GM08714 (cell line): Measurements from ENCODE around the gene LEPR.

Experiments used
- H3K4me3 ChIP-seq: fragments of 200-500 bp; sonication (Bioruptor generic); 2 replicates; pipeline ENCODE4 v1.5.1; 2014; ENCODE audit warnings: mild to moderate bottlenecking, low read length, inconsistent platforms
- ZNF274 ChIP-seq: IDR thresholded peaks from 2 replicates; pipeline ENCODE4 v1.6.1; 2012; ENCODE audit warnings: mild to moderate bottlenecking, low read depth, low read length

Gene LEPR

DNA sequence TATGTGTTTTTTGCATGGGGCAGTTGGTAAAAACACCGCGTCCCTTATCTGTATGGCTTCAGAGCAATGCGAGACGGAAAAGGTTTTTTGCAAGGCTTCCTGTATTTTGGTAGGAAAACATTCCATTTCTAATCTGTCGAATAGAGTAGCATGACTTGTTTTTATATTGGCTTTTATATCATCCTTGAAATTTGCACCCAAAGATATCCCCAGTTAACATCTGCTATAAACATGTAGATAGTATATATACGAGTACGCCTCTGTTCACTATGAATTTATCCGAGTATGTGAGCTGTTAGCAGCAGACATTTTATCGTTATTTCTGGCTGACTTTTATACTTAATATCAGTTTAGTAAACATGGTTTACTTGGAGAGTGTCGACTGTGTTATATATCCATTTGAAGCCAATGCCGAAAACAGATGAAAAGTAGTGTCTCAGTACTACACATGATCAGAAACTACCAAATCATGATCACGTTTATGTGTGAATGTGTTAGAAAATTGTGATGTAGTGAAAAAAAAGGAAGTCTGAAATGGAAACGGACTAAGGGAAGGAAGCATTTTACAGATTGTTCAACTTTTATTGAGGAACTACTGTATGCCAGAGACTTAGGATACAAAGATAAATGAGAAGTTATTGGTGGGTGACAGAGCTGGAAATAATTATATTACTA lies 1.0 kb downstream of the LEPR start:
- no peak for TF ChIP-seq ZNF274
- peak overlapping the region; percentile 100 for H3K4me3 ChIP-seq

GRCh38 chr1:65422241-65423203 lies 2.1 kb downstream of the LEPR start:
- H3K4me3 ChIP-seq = no peak overlapping the region
- TF ChIP-seq ZNF274 = no peak

DNA sequence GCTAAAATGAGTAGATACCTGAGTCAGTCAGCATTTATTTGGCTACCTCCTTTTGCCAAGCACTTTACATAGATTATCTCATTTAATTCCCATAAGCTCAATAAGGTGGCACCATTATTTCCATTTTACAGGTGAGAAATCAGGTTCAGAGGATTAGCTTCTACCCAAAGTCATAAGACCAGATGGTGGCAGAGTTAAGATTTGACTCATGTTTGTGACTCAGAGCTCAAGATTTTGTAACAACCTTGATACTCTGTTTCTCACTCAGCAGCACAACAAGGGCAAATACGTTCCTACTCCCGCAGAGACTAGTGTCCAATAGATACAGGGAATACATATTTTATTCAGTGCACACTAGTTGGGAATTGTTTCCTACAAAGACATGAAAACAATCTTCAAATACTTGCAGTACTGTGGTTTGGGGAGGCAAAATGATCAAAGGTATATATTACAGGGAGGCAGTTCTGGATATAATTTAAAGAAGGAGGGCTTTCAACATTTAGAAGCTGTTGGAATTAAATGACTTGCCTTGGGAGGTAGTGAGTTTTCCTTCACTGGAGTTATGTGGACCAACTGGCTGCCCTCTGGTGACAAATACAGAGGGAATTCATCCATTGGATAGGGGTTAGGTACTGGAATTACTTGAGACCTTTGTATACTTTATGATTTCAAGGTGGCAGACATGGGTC lies 3.6 kb downstream of the LEPR start:
- no peak overlapping the region for H3K4me3 ChIP-seq

GRCh38 chr1:65424573-65424889 lies 4.1 kb downstream of the LEPR start:
- no peak overlapping the region for H3K4me3 ChIP-seq
- TF ChIP-seq ZNF274 = no peak

More for the DNA sequence above, 3.6 kb downstream of the LEPR start:
- TF ChIP-seq ZNF274 = no peak

GRCh38 chr1:65425006-65425405 lies 4.5 kb downstream of the LEPR start:
- H3K4me3 ChIP-seq = no peak overlapping the region
- no peak for TF ChIP-seq ZNF274

DNA sequence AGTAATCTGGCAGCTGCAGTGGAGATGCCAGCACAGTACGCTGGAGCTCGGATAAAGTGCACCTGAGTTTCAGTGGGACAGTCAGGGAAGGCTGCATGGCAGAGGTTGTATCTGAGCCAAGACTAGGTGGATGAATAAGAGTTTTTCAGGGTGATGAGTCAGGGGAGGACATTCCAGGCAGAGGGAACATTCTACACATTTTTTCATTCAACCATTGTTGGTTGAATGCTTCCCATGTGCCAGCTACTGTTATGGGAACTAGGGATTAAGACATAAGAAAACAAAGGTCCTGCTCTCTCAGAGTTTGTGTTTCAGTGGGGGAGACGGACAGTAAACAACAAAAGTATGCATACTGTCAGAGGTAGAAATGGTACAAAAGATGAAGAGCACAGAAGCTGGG lies 5.2 kb downstream of the LEPR start:
- H3K4me3 ChIP-seq = no peak overlapping the region
- no peak for TF ChIP-seq ZNF274

- no peak overlapping the region for H3K4me3 ChIP-seq
- TF ChIP-seq ZNF274 = no peak
Measured at GRCh38 chr1:65429078-65429477, 8.6 kb downstream of the LEPR start.

DNA sequence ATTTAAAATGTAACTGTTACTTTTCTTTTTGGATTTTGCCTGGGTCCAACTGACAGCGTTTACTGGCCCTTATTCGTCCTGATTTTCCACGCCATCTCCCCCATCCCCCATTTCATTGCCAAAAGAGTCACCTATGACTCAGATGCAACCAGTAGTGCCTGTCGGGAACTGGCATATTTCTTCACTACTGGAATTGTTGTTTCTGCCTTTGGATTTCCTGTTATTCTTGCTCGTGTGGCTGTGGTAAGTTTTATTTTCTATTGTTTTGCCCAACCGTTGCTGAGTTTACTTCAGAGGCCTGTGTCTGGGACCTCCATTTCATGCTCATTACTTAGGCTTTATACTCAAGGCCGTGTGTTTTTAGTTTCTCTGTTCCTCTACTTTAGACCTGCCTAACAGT lies 9.3 kb downstream of the LEPR start:
- no peak for TF ChIP-seq ZNF274
- H3K4me3 ChIP-seq = no peak overlapping the region

DNA sequence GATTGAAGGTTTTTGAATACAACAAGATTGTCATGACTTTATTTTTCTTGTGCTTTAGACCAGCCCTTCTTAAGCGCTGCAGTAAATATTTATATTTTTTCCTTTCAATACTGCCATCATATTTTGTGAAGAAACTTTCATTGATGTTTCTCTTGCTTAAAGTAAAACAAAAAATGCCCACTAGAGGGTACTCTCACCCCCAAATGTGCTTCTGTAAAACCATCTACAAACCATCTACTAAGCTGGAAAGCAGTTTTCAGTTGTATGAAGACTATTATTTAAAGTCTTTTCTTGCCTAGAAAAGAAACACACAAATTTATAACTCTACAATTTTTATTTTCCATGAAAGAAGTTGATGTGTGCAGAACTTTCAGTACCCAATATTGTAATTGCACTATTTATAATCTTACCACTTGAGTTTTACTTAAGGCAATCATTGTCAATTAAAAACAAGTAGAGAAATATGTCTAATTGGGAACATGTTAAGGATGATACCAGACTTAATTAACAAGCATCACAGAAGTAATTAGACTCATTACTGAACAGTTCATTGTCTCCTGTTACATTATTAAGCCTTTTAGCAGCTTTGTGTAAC lies 10.7 kb downstream of the LEPR start:
- no peak overlapping the region for H3K4me3 ChIP-seq

DNA sequence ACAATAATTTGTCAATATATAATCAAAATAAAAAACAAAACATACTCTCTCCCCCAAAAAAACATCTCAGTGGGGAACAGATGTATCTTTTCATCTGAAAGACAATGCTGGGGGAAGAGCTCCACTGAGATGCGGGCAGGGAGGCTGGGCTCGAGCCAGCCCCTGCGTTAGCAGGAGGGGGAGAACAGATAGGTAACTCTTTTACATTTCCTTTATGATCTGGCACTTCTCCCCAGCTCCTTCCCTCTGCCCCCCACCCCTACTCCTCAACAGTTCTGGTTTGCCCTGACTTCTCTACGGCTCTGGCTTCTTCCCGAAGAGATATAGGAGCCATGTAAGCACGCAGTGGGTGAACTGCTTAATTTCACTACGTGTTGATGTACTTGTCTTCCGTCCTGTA lies 12.4 kb downstream of the LEPR start:
- H3K4me3 ChIP-seq = no peak overlapping the region
- no peak for TF ChIP-seq ZNF274

More for the DNA sequence above, 10.7 kb downstream of the LEPR start:
- no peak for TF ChIP-seq ZNF274

GRCh38 chr1:65434255-65434654 lies 13.8 kb downstream of the LEPR start:
- no peak overlapping the region for H3K4me3 ChIP-seq
- TF ChIP-seq ZNF274 = no peak

GRCh38 chr1:65434760-65435159 lies 14.3 kb downstream of the LEPR start:
- no peak for TF ChIP-seq ZNF274
- no peak overlapping the region for H3K4me3 ChIP-seq

- no peak for TF ChIP-seq ZNF274
- H3K4me3 ChIP-seq = no peak overlapping the region
Measured at GRCh38 chr1:65435987-65436386, 15.5 kb downstream of the LEPR start.

DNA sequence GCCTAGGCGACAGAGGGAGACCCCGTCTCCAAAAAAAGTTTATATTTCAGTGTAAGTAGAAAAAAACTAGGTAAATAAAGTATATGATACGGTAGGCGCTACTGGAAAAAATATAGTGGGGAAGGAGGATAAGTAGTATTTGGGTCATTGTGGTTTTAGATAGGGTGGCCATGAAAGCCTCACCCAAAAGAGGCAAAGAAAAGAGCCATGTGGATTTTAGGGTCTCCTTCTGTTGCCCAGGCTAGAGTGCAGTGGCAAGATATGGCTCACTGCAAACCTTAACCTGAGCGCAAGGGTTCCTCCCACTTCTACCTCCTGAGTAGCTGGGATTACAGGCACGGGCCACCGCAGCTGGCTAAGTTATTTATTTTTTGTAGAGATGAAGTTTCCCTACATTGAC lies 17.1 kb downstream of the LEPR start:
- no peak overlapping the region for H3K4me3 ChIP-seq
- TF ChIP-seq ZNF274 = no peak
